Lower leg skin (tissue), 3 donors: ENCODE data around the gene SLC30A3.

Experiments used
- CTCF ChIP-seq, 3 donors: fragments of 450-650 bp; IDR thresholded peaks; one replicate each; pipeline ENCODE4 v1.5.1; 2016; ENCODE audit warnings: antibody characterized with exemption in 3 of 3, mild to moderate bottlenecking in 3 of 3, moderate library complexity in 2 of 3
- POLR2A ChIP-seq, 2 donors: fragments of 450-650 bp; IDR thresholded peaks; one replicate each; pipeline ENCODE4 v1.6.1; 2016 to 2017; ENCODE audit warnings: antibody characterized with exemption in 2 of 2, mild to moderate bottlenecking in 1 of 2, moderate library complexity in 1 of 2

DNA sequence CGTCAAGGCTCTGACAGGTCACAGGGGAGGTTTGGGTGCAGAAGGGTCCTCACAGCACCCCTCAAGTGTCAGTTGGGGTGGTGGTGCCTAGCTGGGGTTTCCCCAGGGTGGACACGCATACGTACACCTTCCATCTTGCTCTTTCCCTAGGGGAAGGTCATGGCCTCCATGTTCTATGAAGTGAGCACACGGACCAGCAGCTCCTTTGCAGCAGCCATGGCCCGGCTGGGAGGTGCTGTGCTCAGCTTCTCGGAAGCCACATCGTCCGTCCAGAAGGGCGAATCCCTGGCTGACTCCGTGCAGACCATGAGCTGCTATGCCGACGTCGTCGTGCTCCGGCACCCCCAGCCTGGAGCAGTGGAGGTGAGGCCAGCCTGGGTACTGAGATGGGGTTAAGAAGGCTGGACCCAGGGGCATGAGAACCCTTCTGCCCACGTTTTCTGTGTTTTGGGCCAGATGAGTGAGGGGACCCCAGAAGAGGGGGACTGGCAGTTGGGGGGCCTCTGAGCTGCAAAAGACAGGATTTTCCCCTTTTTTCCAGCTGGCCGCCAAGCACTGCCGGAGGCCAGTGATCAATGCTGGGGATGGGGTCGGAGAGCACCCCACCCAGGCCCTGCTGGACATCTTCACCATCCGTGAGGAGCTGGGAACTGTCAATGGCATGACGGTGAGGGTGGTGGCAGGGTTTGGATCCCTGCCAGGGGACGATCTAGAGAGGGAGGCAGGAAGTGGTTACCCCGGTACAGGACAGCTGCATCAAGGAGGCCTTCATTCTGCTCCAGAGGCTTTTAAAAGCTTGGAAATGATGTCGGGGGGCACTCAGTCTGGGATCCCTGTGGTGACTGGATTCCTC, 20.9 kb downstream of the SLC30A3 start:
- TF ChIP-seq CTCF (IDR thresholded peaks at IDR 0.05) (no peak), POLR2A (IDR thresholded peaks at IDR 0.05) (no peak)
